GM18505 (cell line): ENCODE data around the gene PLXNC1.

ENCODE experiments used
- ATAC-seq: cut with Tn5 transposase; IDR thresholded peaks from one replicate; pipeline ENCODE4 v1.9.1; 2021; ENCODE audit not compliant: unreplicated experiment
- POLR2A ChIP-seq: IDR thresholded peaks from 4 replicates; pipeline ENCODE4 v1.6.1; 2011; ENCODE audit warnings: borderline replicate concordance; ENCODE audit not compliant: insufficient read depth, insufficient read length; ENCODE audit errors: extremely low read depth

PLXNC1 gene

DNA sequence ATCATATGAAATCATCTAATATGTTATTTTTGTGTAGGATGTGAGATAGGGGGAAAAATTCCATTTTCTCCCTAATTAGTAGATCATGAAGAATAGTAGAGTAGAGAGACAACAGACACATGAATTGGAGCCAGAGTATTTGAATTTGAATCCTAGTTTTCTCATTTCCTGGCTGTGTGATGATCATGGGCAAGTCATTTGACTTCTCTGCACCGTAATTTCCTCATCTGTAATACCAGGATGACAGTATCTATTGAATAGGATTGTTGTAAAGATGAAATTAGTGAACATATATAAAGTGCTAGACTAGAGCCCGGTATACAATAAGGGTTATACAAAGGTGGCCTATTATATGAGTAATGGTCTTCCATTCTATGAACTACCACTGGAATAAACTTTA is 32.2 kb upstream of the PLXNC1 start:
- no peak for TF ChIP-seq POLR2A
- no peak for ATAC-seq

DNA sequence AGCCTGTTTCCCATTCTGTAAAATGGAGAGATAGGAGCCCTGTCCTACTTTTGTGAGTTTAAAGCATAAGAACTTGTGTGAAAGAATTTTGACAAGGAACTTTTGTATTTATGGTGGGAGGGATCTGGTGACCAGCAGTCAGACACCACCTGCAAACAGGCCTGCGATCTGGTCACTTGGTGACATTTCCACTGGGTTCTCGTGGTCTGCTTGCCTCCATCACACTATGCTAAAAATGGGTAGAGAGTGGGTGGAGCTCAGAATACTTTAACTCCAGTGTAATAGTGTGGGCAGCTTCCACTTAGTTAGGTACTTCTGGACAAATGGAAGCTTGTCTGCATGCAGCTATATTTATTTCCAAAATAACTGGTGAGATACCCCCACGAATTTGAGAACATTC is 26.5 kb upstream of the PLXNC1 start:
- no peak for TF ChIP-seq POLR2A
- ATAC-seq, result no peak

DNA sequence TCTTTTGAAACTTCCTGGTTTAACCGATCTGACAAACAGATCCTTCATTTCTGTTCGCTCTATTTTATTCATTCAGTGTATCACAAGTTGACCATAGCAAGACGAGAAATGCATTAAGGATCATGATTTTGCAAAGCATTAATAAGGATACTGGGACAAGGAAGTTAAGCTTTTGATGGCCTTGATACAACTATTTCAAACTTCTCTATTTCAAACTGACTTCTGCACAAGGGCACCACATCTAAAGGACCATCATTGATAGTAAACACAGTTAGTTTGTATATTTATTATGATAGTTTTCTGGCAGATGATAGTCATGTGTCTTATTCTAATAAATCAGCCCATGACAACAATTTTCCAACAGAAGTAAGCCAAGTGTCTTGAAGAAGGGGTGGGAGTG is 25.8 kb upstream of the PLXNC1 start:
- ATAC-seq, result no peak
- no peak for TF ChIP-seq POLR2A

DNA sequence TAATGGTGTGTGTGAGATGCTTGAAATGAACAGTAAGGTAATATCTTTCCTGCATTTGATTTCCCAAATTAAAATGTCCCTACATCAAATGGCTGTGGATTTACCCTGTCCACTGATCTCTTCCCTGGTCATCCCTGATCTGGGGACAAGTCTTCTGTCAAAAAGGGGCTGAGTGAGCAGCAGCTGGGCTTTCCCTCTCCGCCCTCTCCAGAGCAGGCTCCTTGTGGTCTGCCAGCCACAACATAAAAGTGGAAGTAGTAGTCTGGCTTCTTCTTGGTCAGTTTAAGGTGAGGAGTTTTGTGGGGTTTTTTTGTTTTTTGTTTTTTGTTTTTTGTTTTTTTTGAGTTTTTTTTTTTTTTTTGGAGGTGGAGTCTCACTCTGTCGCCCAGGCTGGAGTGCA is 25.2 kb upstream of the PLXNC1 start:
- TF ChIP-seq POLR2A, result no peak
- ATAC-seq, result no peak

DNA sequence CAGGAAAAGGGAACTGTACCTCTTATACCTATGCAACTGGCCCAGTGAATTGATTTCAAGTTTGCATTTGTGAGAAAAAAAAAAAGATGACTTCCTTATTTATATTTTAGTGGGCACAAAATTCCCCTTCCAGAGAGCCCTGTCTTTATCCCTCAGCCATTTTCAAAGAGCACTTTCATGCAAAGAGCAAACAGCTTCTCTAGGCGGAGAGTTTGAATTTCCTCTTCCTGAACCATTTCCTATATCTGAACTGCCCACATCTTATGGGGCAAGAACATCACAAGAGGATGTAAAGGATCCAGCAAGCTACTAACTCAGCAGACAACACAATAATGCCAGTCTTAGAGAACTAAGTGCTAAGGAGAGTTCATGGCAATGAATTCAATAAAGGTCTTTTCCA is 22.3 kb upstream of the PLXNC1 start:
- no peak for ATAC-seq
- TF ChIP-seq POLR2A, result no peak

DNA sequence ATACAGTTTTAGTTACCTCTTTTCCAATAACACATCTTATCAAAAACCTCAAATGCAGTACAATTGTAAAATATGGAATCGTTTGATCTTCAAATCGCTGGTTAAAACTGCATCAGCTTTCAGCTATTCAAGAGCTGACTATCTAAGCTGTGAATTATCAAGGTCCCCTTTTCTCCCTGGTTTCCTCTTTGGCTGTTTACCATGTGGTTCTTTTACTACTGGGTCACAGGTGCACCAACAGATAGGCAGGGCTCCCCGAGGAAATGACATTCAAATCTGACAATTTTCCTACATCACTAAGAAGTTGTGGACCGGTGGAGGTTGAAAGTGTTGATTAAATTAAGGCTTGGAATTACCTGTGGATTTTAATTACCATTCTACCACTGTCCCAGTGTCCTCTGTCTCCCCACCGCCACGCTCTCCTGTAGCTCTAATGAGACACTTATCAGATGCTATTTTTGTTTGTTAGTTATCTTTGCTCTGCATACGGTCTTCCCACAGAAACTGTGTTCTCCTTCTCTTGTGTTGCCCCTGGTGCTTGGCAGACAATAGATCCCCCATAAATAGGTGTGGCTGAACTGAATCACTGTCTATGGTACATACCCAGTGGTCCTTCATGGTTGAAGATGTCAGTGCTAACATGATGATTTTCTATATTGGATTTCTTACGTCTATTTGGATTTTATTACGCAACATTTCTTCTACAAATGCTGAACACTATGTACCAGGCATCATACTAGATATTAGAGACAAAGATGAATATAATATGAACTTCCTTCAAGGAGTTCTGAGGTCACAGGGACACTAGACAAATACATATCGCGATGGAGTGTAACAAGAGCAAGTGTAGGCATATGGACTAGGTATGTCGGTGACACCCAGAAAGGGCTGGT is 20.9 kb upstream of the PLXNC1 start:
- no peak for ATAC-seq
- no peak for TF ChIP-seq POLR2A

DNA sequence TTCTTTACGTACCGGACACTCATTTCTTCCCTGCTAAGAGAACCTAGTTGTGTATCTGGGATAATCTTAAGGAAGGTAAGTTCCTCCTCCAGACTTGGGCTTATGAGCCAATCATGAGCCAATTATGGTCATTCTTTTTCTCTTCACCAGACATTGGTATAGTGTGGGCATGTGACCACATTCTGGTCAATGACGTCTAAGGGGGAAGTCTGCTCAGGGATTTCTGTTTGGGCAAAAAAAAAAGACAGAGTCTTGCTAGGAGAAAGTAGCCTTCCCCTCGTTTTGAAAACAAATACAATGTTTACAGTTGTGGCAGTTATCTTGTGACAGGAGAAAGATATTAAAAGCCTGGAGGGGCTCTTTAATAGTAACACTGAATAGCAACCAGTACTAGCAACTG is 20.1 kb upstream of the PLXNC1 start:
- TF ChIP-seq POLR2A, result no peak
- no peak for ATAC-seq

DNA sequence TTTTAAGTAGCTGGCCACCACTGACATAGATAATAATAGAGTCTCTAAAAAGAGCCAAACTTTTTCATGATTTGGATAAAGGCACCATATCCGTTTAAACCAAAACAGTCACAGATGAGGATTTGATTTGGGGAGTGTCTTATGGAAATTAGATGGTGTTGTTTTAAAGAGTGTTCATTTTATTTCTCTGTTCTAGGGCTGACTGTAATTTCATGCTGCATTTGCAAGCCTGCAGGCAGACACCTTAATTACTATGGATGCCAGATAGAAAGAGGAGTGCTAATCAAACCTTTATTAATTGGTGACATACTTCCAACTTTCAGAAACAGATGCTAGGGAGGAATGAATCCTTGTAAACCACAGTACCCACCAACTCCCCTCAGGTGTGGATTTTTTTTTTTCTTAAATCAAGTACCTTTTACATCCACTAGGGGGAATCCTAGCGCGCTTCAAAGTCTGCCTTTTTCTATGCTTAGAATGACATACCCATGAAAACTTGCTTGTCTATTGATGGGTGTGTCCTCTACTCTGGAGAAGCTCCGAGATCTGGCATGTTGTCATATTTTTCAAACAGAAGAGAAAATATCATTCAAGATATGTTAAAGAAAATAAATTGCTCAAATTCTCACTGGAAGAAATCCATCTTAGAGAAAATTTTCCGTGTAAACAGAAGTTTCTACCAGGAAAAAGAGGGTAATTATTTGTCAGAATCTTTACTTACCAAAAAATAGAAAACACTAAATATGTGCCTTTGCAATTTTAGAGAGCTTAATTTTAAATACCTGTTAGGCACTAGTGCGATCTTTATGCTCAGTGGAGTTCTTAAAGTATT is 14.2 kb upstream of the PLXNC1 start:
- no peak for TF ChIP-seq POLR2A
- ATAC-seq, result peak; percentile 59

DNA sequence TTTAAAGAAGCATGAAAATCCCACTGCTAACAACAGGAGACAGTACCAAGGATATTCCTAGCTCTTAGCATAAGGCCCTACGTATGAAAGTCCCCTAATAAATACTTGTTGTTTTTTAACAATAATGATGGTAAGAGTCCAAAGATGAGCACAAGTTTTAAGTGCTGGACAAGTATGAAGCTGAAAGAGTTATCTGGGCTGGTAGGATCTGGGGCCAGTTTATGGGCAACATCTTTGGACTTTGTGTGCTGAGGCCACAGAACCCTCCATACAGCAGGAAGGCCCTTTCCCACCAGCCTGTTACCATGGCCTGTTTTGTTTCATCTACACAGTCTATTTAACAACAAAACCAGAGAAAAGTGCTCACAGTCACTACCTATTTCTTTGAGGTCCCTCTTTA is 12.5 kb upstream of the PLXNC1 start:
- TF ChIP-seq POLR2A, result no peak
- no peak for ATAC-seq

DNA sequence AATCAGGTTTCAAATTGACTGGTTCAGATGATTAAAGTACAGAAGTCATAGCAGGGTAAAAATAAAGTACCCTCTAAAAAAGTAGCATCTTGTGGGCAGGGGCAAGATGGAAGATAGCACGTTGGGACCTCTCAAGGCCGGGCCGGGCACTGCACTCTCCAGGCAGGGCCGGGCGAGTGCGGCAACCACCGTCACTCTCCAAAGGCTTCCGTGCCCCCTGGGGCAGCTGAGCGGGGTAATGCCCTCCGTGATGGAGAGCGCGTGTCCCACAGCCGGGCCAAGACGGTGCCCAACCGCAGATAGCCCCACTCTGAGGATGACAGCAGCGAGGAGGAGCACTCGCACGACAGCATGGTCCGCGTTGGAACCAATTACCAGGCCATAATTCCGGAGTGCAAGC is 8.6 kb upstream of the PLXNC1 start:
- no peak for ATAC-seq
- TF ChIP-seq POLR2A, result no peak

DNA sequence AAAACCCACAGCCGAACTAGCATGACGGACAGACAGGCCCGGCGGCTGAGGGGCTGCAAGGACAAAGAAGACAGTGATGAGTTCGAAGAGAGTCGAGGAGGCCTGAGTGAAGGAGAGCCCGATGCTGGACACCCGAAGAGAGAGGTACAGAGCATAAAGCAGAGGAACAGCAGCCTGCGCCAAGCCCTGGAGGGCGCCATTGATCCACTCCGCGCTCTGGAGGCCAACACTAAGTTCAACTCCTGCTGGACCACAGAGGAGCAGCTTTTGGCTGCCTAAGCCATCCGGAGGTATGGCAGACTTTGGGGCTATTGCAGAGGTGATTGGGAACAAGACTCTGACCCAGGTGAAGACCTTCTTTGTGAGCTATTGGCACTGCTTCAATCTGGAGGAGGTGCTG is 7.8 kb upstream of the PLXNC1 start:
- ATAC-seq, result no peak
- TF ChIP-seq POLR2A, result no peak

DNA sequence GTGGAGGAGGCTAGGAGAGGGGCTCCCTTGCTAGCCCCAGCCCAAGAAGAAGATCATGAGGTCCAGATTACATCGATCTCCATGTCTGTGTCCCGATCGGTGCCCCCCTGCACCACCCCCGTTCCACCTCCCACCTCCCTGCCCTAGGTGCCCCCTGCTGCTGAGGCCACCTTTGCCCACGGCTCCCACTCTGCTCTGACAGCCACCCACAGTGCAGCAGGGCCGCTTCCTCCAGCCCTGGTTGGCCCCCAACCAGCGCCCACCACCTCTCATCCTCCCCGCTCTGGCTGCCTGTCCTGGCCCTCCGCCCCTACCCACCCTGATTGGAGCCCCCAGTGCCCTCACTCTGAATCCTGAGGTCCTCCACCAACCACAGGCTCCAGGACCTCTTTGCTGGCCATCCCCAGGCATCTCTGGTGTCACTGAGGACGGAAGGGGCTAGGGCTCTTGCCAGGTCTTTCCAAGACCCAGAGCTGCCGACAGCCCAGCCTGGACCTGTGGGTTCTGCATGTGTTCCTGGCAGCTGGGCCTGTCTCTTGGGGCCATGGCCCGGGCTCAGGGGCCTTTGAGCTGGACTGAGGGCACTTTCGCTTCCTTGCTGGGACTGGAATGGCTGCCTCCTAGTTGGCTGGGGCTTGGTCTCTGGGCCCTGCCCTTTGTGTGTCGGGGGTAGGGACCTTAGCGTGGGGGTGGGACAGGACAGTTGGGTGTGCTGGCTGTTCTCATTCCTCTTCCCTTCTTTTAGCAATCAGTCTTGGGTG is 7.2 kb upstream of the PLXNC1 start:
- no peak for ATAC-seq
- no peak for TF ChIP-seq POLR2A

DNA sequence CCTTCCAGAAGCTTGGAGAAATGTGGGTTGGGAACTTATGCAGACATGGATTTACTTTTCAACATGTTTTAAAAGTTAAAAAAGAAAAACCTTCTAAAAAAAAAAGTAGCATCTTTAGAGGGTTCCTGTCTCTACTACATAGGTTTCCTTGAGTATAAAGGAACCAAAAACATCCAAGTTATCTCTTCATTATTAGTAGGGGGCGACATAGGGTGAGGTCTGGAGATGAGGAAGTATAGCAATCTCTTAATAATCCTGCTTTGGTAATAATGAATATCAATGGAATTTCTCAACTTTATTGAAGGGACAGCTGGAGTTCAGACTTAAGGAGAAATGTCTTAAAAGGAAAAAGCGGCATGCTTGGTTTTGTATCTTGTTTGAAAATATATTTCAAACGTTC is 6.5 kb upstream of the PLXNC1 start:
- no peak for ATAC-seq
- no peak for TF ChIP-seq POLR2A
